Astrocyte (in vitro differentiated cells and primary cell): ENCODE data around the gene E2F2. TPM values are rescaled to one million over a fixed set of nuclear protein-coding genes. Genes with fewer than 3 reads are reported as not detected.

Source experiments
- DNase-seq: peaks from one replicate; pipeline ENCODE4 v3.0.0-alpha.2; 2010; ENCODE audit warnings: low read depth
- FAIRE-seq: peaks from 2 replicates; lab custom pipeline; 2011; peaks lifted over from hg19 to GRCh38; lab: Jason Lieb, UNC
- H2AFZ ChIP-seq: 2 replicates; pipeline ENCODE4 v1.6.0; 2012; ENCODE audit warnings: low read depth, low read length, inconsistent platforms
- H3K27ac ChIP-seq: 2 replicates; pipeline ENCODE4 v1.5.1; 2011; ENCODE audit warnings: low read depth, low read length, inconsistent platforms
- H3K27me3 ChIP-seq: 2 replicates; pipeline ENCODE4 v1.6.0; 2011; ENCODE audit warnings: low read length, inconsistent platforms; ENCODE audit not compliant: insufficient read depth
- H3K36me3 ChIP-seq: 2 replicates; pipeline ENCODE4 v1.5.1; 2011; ENCODE audit warnings: low read length, inconsistent platforms; ENCODE audit not compliant: insufficient read depth
- H3K4me1 ChIP-seq: 2 replicates; pipeline ENCODE4 v1.5.1; 2011; ENCODE audit warnings: low read length, inconsistent platforms; ENCODE audit not compliant: insufficient read depth
- H3K4me2 ChIP-seq: 2 replicates; pipeline ENCODE4 v1.6.0; 2012; ENCODE audit warnings: low read length, inconsistent platforms
- H3K4me3 ChIP-seq: 2 replicates; pipeline ENCODE4 v1.5.1; 2011; ENCODE audit warnings: low read depth, mild to moderate bottlenecking, low read length, inconsistent platforms; ENCODE audit not compliant: insufficient read depth
- H3K79me2 ChIP-seq: 2 replicates; pipeline ENCODE4 v1.6.0; 2012; ENCODE audit warnings: mild to moderate bottlenecking, low read length, inconsistent platforms; ENCODE audit not compliant: insufficient read depth
- H3K9ac ChIP-seq: 2 replicates; pipeline ENCODE4 v1.6.0; 2012; ENCODE audit warnings: mild to moderate bottlenecking, low read length, inconsistent platforms
- H3K9me3 ChIP-seq: 2 replicates; pipeline ENCODE4 v1.5.1; 2012; ENCODE audit warnings: low read depth, mild to moderate bottlenecking, low read length, inconsistent platforms; ENCODE audit not compliant: insufficient read depth
- H4K20me1 ChIP-seq: 2 replicates; pipeline ENCODE4 v1.6.0; 2012; ENCODE audit warnings: low read length, inconsistent platforms; ENCODE audit not compliant: insufficient read depth
- H3K27ac Mint-ChIP-seq: one replicate; pipeline ENCODE4 v1.8.0; 2021; ENCODE audit warnings: mild to moderate bottlenecking, mixed read lengths; ENCODE audit not compliant: unreplicated experiment
- H3K27me3 Mint-ChIP-seq: one replicate; pipeline ENCODE4 v1.8.0; 2021; ENCODE audit warnings: low read depth, mixed read lengths; ENCODE audit not compliant: unreplicated experiment
- H3K36me3 Mint-ChIP-seq: one replicate; pipeline ENCODE4 v1.8.0; 2021; ENCODE audit warnings: low read depth, mixed read lengths; ENCODE audit not compliant: unreplicated experiment
- H3K4me1 Mint-ChIP-seq: one replicate; pipeline ENCODE4 v1.8.0; 2021; ENCODE audit warnings: low read depth, mixed read lengths; ENCODE audit not compliant: unreplicated experiment
- H3K4me3 Mint-ChIP-seq: one replicate; pipeline ENCODE4 v1.8.0; 2021; ENCODE audit warnings: mild to moderate bottlenecking, moderate library complexity, mixed read lengths; ENCODE audit not compliant: unreplicated experiment
- H3K9me3 Mint-ChIP-seq: one replicate; pipeline ENCODE4 v1.8.0; 2021; ENCODE audit warnings: mild to moderate bottlenecking, mixed read lengths; ENCODE audit not compliant: unreplicated experiment
- EZH2 ChIP-seq: IDR thresholded peaks from 2 replicates; pipeline ENCODE4 v1.6.1; 2012; ENCODE audit warnings: mild to moderate bottlenecking, low read length, inconsistent platforms; ENCODE audit not compliant: insufficient read depth
- total RNA-seq: library from RNA; stranded (reverse); gene quantifications from 2 replicates; pipeline ENCODE4 v1.2.1, GENCODE V29; 2021
- TF ChIP-seq, protein P1 (sequence below): IDR thresholded peaks from 2 replicates; pipeline ENCODE4 v1.5.1; 2011; ENCODE audit warnings: low read depth, mild to moderate bottlenecking, inconsistent platforms, low read length, moderate library complexity; ENCODE audit not compliant: insufficient read depth

E2F2 gene
- total RNA-seq, 1 donor from 2014 or later = 0.11 TPM

DNA sequence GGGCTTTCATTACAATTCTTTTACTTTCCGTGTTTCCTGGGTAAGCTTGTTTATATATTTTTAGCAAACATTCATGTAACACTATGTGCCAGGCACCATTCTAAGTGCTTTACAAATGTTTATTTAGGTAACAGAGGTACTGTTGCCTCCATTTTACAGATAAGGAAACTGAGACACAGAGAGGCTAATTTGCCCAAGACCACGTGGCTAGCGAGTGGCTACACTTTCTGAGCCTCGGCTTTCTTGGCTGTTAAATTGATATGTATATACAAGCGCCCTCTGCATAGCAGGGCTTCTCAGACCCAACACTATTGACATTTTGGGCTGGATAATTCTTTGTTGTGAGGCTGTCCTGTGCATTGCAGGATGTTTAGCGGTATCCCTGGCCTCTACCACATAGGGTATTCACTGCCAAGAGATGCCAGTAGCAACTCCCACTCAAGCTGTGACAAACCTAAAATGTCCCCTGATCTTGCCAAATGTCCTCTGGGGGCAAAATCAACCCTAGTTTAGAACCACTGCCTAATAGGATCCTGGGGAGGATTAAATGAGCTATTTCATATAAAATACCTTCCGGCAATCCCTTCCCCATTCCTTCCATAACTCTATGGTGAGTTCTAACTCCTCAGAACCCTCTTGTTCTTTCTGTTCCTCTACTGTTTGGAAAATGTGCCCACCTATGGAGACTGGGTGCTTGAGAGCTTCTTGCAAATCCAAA, 45.5 kb upstream of the E2F2 start:
- no peak overlapping the region for H3K4me3 Mint-ChIP-seq
- H3K4me3 ChIP-seq = peak overlapping the region; percentile 41

GRCh38 chr1:23575226-23575810, 44.3 kb upstream of the E2F2 start:
- no peaks in the 10 kb centered on the region for H3K36me3 ChIP-seq
- no peak overlapping the region for H2AFZ ChIP-seq
- peak overlapping the region; percentile 97 for H3K27ac ChIP-seq
- no peaks in the 10 kb centered on the region for H3K27me3 ChIP-seq
- H3K9me3 ChIP-seq = no peaks in the 10 kb centered on the region
- Mint-ChIP-seq H3K27me3 (no peaks in the 10 kb centered on the region), H3K4me1 (peaks cover 37% of the 10 kb centered on the region), H3K9me3 (peaks cover 3% of the 10 kb centered on the region), H3K4me3 (peak overlapping the region; percentile 15), H3K27ac (peak overlapping the region; percentile 24), H3K36me3 (no peaks in the 10 kb centered on the region)
- peak overlapping the region; percentile 78 for H3K9ac ChIP-seq
- no peaks in the 10 kb centered on the region for H3K79me2 ChIP-seq
- TF ChIP-seq EZH2 = no peak
- TF ChIP-seq, protein P1, sequence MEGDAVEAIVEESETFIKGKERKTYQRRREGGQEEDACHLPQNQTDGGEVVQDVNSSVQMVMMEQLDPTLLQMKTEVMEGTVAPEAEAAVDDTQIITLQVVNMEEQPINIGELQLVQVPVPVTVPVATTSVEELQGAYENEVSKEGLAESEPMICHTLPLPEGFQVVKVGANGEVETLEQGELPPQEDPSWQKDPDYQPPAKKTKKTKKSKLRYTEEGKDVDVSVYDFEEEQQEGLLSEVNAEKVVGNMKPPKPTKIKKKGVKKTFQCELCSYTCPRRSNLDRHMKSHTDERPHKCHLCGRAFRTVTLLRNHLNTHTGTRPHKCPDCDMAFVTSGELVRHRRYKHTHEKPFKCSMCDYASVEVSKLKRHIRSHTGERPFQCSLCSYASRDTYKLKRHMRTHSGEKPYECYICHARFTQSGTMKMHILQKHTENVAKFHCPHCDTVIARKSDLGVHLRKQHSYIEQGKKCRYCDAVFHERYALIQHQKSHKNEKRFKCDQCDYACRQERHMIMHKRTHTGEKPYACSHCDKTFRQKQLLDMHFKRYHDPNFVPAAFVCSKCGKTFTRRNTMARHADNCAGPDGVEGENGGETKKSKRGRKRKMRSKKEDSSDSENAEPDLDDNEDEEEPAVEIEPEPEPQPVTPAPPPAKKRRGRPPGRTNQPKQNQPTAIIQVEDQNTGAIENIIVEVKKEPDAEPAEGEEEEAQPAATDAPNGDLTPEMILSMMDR = no peak
- no peaks in the 10 kb centered on the region for H4K20me1 ChIP-seq
- H3K4me2 ChIP-seq = no peak overlapping the region
- DNase-seq (no peak), FAIRE-seq (no peak)
- H3K4me1 ChIP-seq = peaks cover 37% of the 10 kb centered on the region
- no peak overlapping the region for H3K4me3 ChIP-seq

More for the DNA sequence above, 45.5 kb upstream of the E2F2 start:
- no peak for TF ChIP-seq EZH2
- TF ChIP-seq, protein P1 = no peak
- H3K9ac ChIP-seq = peak overlapping the region; percentile 78
- no peaks in the 10 kb centered on the region for H3K36me3 Mint-ChIP-seq
- H3K4me2 ChIP-seq = peak overlapping the region; percentile 84
- H3K9me3 ChIP-seq = no peaks in the 10 kb centered on the region
- no peaks in the 10 kb centered on the region for H3K36me3 ChIP-seq
- no peak for FAIRE-seq
- no peaks in the 10 kb centered on the region for H3K79me2 ChIP-seq
- DNase-seq = no peak
- H3K27me3 Mint-ChIP-seq = no peaks in the 10 kb centered on the region
- H3K9me3 Mint-ChIP-seq = peaks cover 3% of the 10 kb centered on the region
- peaks cover 40% of the 10 kb centered on the region for H3K4me1 Mint-ChIP-seq
- no peaks in the 10 kb centered on the region for H3K27me3 ChIP-seq
- peak overlapping the region; percentile 35 for H2AFZ ChIP-seq
- H3K4me1 ChIP-seq = peaks cover 37% of the 10 kb centered on the region
- no peaks in the 10 kb centered on the region for H4K20me1 ChIP-seq
- peak overlapping the region; percentile 97 for H3K27ac ChIP-seq
- peak overlapping the region; percentile 97 for H3K27ac Mint-ChIP-seq

- DNase-seq = no peak
- FAIRE-seq = no peak
- no peaks in the 10 kb centered on the region for H3K9me3 ChIP-seq
- H2AFZ ChIP-seq = no peak overlapping the region
- no peaks in the 10 kb centered on the region for H3K36me3 ChIP-seq
- Mint-ChIP-seq H3K4me1 (peaks cover 37% of the 10 kb centered on the region), H3K9me3 (peaks cover 3% of the 10 kb centered on the region), H3K27me3 (no peaks in the 10 kb centered on the region), H3K27ac (no peak overlapping the region), H3K36me3 (no peaks in the 10 kb centered on the region), H3K4me3 (no peak overlapping the region)
- no peak overlapping the region for H3K4me2 ChIP-seq
- H3K4me3 ChIP-seq = no peak overlapping the region
- no peaks in the 10 kb centered on the region for H4K20me1 ChIP-seq
- H3K27me3 ChIP-seq = no peaks in the 10 kb centered on the region
- H3K4me1 ChIP-seq = peaks cover 37% of the 10 kb centered on the region
- TF ChIP-seq, protein P1 = no peak
- no peak for TF ChIP-seq EZH2
- no peak overlapping the region for H3K27ac ChIP-seq
- H3K79me2 ChIP-seq = no peaks in the 10 kb centered on the region
- no peak overlapping the region for H3K9ac ChIP-seq
Observed at GRCh38 chr1:23574265-23574754, 43.3 kb upstream of the E2F2 start.
